GM15510 (cell line): Measurements from ENCODE around the gene HIPK3.

Source experiments
- POLR2A ChIP-seq: IDR thresholded peaks from 3 replicates; pipeline ENCODE4 v1.6.1; 2011; ENCODE audit warnings: borderline replicate concordance; ENCODE audit not compliant: insufficient read length; ENCODE audit errors: extremely low read depth

HIPK3 gene

GRCh38 chr11:33256031-33256812, 959 bp upstream of the HIPK3 start:
- no peak for TF ChIP-seq POLR2A

- no peak for TF ChIP-seq POLR2A
These were observed 395 bp upstream of the HIPK3 start for GRCh38 chr11:33256813-33257159.

- peak; percentile 73 for TF ChIP-seq POLR2A
These were observed 883 bp downstream of the HIPK3 start for GRCh38 chr11:33257897-33258630.

GRCh38 chr11:33258631-33259205, 1.5 kb downstream of the HIPK3 start:
- no peak for TF ChIP-seq POLR2A

- no peak for TF ChIP-seq POLR2A
These were observed 2.7 kb downstream of the HIPK3 start for GRCh38 chr11:33259869-33260268.

GRCh38 chr11:33262011-33262645, 4.9 kb downstream of the HIPK3 start:
- no peak for TF ChIP-seq POLR2A

GRCh38 chr11:33263549-33263948, 6.4 kb downstream of the HIPK3 start:
- TF ChIP-seq POLR2A: no peak

GRCh38 chr11:33264926-33265325, 7.7 kb downstream of the HIPK3 start:
- no peak for TF ChIP-seq POLR2A

GRCh38 chr11:33266393-33267215, 9.4 kb downstream of the HIPK3 start:
- TF ChIP-seq POLR2A: no peak

- no peak for TF ChIP-seq POLR2A
These were observed 11.9 kb downstream of the HIPK3 start for GRCh38 chr11:33268945-33269540.

DNA sequence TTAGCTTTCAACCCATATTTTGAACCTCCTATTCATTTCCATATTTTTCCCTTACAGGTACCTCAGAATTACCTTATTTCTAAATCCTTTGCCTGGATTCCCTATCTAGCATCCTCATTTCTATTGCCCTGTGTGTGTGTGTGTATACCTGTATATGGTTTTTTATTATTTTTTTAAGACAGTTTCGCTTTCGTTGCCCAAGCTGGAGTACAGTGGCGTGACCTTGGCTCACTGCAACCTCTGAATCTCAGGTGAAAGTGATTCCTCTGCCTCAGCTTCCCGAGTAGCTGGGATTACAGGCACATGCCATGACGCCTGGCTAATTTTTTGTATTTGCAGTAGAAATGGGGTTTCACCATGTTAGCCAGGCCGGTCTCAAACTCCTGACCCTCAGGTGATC, 12.6 kb downstream of the HIPK3 start:
- no peak for TF ChIP-seq POLR2A

DNA sequence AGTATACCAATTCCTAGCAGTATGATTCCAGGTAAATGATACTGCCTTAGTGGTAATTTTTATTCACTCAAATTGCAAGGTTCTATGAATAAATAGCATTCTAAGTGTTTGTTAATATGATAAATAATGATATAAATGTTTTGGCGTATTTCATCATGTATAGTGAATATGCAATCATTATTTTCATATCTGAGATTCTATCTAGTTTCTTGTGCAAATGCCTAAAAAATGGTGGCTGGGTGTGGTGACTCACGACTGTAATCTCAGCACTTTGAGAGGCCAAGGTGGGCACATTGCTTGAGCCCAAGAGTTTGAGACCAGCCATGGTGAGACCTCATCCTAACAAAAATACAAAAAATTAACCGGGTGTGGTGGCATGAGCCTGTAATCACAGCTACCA, 13.9 kb downstream of the HIPK3 start:
- TF ChIP-seq POLR2A: no peak

GRCh38 chr11:33272338-33273107, 15.3 kb downstream of the HIPK3 start:
- TF ChIP-seq POLR2A: no peak
